HG03045 (cell line): Measurements from ENCODE around the gene GID4.
A peak's percentile ranks its signal among the peaks of the same experiment; 100 is the strongest.
"Not testable (repeated sequence)": the region's sequence is repeated elsewhere in the genome, so short reads cannot be mapped to it uniquely, and the experiment has no call there.

Experiments used
- ATAC-seq: cut with Tn5 transposase; IDR thresholded peaks from one replicate; pipeline ENCODE4 v1.9.1; 2021; ENCODE audit warnings: mild to moderate bottlenecking, moderate library complexity; ENCODE audit not compliant: unreplicated experiment

The GID4 gene

GRCh38 chr17:18038861-18039534 is at the start of gene GID4, which contains the start of gene ATPAF2:
Gene GID4 (plus strand): TSS chr17:18039408. CDS start chr17:18039465, 57 bp downstream.
Gene ATPAF2 (minus strand): TSS chr17:18039168. CDS start chr17:18039013, 155 bp downstream.
- ATAC-seq = peak; percentile 89

- ATAC-seq = no peak
Observed at GRCh38 chr17:17989618-17990017, 49.6 kb upstream of the GID4 start.

- no peak for ATAC-seq
Observed at GRCh38 chr17:17990282-17990681, 48.9 kb upstream of the GID4 start.

- ATAC-seq = no peak
Observed at GRCh38 chr17:17993366-17993765, 45.8 kb upstream of the GID4 start.

- ATAC-seq = no peak
Observed at GRCh38 chr17:17993852-17994251, 45.4 kb upstream of the GID4 start.

- no peak for ATAC-seq
Observed at GRCh38 chr17:17994271-17995069, 44.7 kb upstream of the GID4 start.

- not testable (repeated sequence) for ATAC-seq
Observed at GRCh38 chr17:17995887-17996286, 43.3 kb upstream of the GID4 start.

GRCh38 chr17:17998934-17999333 is 40.3 kb upstream of the GID4 start:
- no peak for ATAC-seq

- ATAC-seq = no peak
Observed at GRCh38 chr17:17999364-18000029, 39.7 kb upstream of the GID4 start.

GRCh38 chr17:18000030-18000408 is 39.2 kb upstream of the GID4 start:
- ATAC-seq = no peak

- ATAC-seq = no peak
Observed at GRCh38 chr17:18002171-18002570, 37.0 kb upstream of the GID4 start.

- no peak for ATAC-seq
Observed at GRCh38 chr17:18004345-18004744, 34.9 kb upstream of the GID4 start.

- ATAC-seq = no peak
Observed at GRCh38 chr17:18004884-18005305, 34.3 kb upstream of the GID4 start.

- ATAC-seq = no peak
Observed at GRCh38 chr17:18005496-18005895, 33.7 kb upstream of the GID4 start.

- no peak for ATAC-seq
Observed at GRCh38 chr17:18006495-18007239, 32.5 kb upstream of the GID4 start.

- ATAC-seq = no peak
Observed at GRCh38 chr17:18008496-18009268, 30.5 kb upstream of the GID4 start.

GRCh38 chr17:18009609-18010420 is 29.4 kb upstream of the GID4 start:
- ATAC-seq = no peak

- no peak for ATAC-seq
Observed at GRCh38 chr17:18011286-18011685, 27.9 kb upstream of the GID4 start.

- no peak for ATAC-seq
Observed at GRCh38 chr17:18014006-18014405, 25.2 kb upstream of the GID4 start.
